ENCODE data around the gene RERE. TPM values are rescaled to one million over a fixed set of nuclear protein-coding genes. Genes with fewer than 3 reads are reported as not detected.

Gene RERE
- total and polyA plus RNA-seq, 11 donors, result 53.5 to 236 (median 121) TPM

DNA sequence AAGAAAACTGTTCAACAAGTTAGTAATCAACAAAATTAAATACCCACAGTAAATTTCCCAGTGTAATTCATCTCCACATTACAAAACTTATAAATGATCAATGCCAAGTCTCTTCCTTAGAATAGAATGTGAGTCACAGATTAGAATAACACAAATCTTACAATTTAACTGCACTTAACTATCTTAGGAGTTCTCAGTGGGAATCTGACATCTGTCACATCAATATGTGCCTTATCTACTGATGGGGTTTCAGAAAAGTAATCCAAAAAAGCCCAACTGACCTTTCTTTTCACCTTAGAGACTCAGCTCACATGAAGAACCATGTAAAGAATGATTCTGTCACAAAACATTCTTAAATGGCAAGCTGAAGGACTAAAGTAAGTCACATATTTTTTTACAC lies 141.4 kb downstream of the RERE start:
- DNase-seq (no peak), ATAC-seq (no peak)
- TF ChIP-seq, protein P1, sequence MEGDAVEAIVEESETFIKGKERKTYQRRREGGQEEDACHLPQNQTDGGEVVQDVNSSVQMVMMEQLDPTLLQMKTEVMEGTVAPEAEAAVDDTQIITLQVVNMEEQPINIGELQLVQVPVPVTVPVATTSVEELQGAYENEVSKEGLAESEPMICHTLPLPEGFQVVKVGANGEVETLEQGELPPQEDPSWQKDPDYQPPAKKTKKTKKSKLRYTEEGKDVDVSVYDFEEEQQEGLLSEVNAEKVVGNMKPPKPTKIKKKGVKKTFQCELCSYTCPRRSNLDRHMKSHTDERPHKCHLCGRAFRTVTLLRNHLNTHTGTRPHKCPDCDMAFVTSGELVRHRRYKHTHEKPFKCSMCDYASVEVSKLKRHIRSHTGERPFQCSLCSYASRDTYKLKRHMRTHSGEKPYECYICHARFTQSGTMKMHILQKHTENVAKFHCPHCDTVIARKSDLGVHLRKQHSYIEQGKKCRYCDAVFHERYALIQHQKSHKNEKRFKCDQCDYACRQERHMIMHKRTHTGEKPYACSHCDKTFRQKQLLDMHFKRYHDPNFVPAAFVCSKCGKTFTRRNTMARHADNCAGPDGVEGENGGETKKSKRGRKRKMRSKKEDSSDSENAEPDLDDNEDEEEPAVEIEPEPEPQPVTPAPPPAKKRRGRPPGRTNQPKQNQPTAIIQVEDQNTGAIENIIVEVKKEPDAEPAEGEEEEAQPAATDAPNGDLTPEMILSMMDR (IDR thresholded peaks at IDR 0.05), result no peak
- no peak for TF ChIP-seq POLR2A (IDR thresholded peaks at IDR 0.05)
- Histone ChIP-seq H3K9me3 (no peaks in the 10 kb centered on the region), H3K4me1 (peaks cover under 1 to 38% (median 27%) of the 10 kb centered on the region in 12 donors), H3K27ac (no peak overlapping the region), H3K36me3 (no peaks in the 10 kb centered on the region), H3K4me3 (no peak overlapping the region), H3K27me3 (no peaks in the 10 kb centered on the region)
- intact Hi-C loops (cut with DNase I), result no loop called here

- Histone ChIP-seq H3K36me3 (no peaks in the 10 kb centered on the region), H3K27me3 (no peaks in the 10 kb centered on the region), H3K9me3 (no peaks in the 10 kb centered on the region), H3K4me3 (no peak overlapping the region), H3K4me1 (peaks cover 1 to 40% (median 33%) of the 10 kb centered on the region in 12 donors), H3K27ac (no peak overlapping the region)
- intact Hi-C loops (cut with DNase I), result loop anchor here in 4 of 10 donors (5.0 kb wide), 2 partner anchors 52 to 113 kb away; no protein-coding TSS in a partner anchor
- ATAC-seq, result no peak
- 62 to 73% (median 64%) methylated on average over 2 of the region's 2 CpGs for WGBS, 4 donors
- DNase-seq, result no peak
- TF ChIP-seq, protein P1 (IDR thresholded peaks at IDR 0.05), result no peak
- no peak for TF ChIP-seq POLR2A (IDR thresholded peaks at IDR 0.05)
Measured at GRCh38 chr1:8674912-8675311, 142.5 kb downstream of the RERE start.

- Histone ChIP-seq H3K27me3 (no peaks in the 10 kb centered on the region), H3K36me3 (no peaks in the 10 kb centered on the region), H3K27ac (no peak overlapping the region), H3K9me3 (no peaks in the 10 kb centered on the region), H3K4me3 (no peak overlapping the region), H3K4me1 (peaks cover under 1 to 40% (median 34%) of the 10 kb centered on the region in 12 donors)
- DNase-seq (no peak), ATAC-seq (no peak)
- WGBS, 4 donors, result 95 to 99% (median 96%) methylated on average over 4 of the region's 4 CpGs
- intact Hi-C loops (cut with DNase I), result loop anchor here in 4 of 10 donors (5.0 kb wide), 2 partner anchors 53 to 112 kb away; no protein-coding TSS in a partner anchor
- TF ChIP-seq, protein P1 (IDR thresholded peaks at IDR 0.05), result no peak
- TF ChIP-seq POLR2A (IDR thresholded peaks at IDR 0.05), result no peak
Measured at GRCh38 chr1:8674481-8674880, 143.0 kb downstream of the RERE start.

GRCh38 chr1:8671306-8671917 lies 146.0 kb downstream of the RERE start:
- H3K4me1 ChIP-seq, result peaks cover 3 to 58% (median 50%) of the 10 kb centered on the region in 12 donors
- DNase-seq (peak in 3 of 5 donors; percentile 39 to 48 (median 40)), ATAC-seq (peak; percentile 60 to 75 (median 74))
- no peaks in the 10 kb centered on the region for H3K36me3 ChIP-seq
- no peaks in the 10 kb centered on the region for H3K9me3 ChIP-seq
- no peak overlapping the region for H3K4me3 ChIP-seq
- no peak for TF ChIP-seq POLR2A (IDR thresholded peaks at IDR 0.05)
- TF ChIP-seq, protein P1 (IDR thresholded peaks at IDR 0.05), result peak; percentile 74 to 92 (median 86)
- 20 to 30% (median 22%) methylated on average over 8 of the region's 8 CpGs for WGBS, 4 donors
- intact Hi-C loops (cut with DNase I), result loop anchor here (1.0 to 5.0 kb wide), 6 partner anchors 55 to 113 kb away; no protein-coding TSS in a partner anchor
- H3K27ac ChIP-seq, result peak overlapping the region in 2 of 12 donors; percentile 28 to 33
- H3K27me3 ChIP-seq, result no peaks in the 10 kb centered on the region

All from heart left ventricle (tissue), 16 donors.